Loucy (cell line): Measurements from ENCODE around the gene DMP1.

Source experiments
- CTCF ChIP-seq: fragments of 200-600 bp; sonication (generic); conservative IDR thresholded peaks from 2 replicates; pipeline ENCODE4 v1.5.1; 2014; ENCODE audit warnings: mild to moderate bottlenecking, antibody characterized with exemption, low read length
- EZH2phosphoT487 ChIP-seq: fragments of 200-600 bp; IDR thresholded peaks from 2 replicates; pipeline ENCODE4 v1.6.1; 2018; ENCODE audit warnings: antibody characterized with exemption, mild to moderate bottlenecking, moderate library complexity, borderline replicate concordance

- no peak for TF ChIP-seq CTCF
- TF ChIP-seq EZH2phosphoT487, result no peak
Measured at GRCh38 chr4:87662871-87663270, 12.8 kb downstream of the DMP1 start.
